GM19351 (cell line): ENCODE results near the gene PTPN12.
"Not testable (repeated sequence)": the region's sequence is repeated elsewhere in the genome, so short reads cannot be mapped to it uniquely, and the experiment has no call there.

Experiments
- ATAC-seq: cut with Tn5 transposase; IDR thresholded peaks from one replicate; pipeline ENCODE4 v1.9.1; 2021; ENCODE audit warnings: mild to moderate bottlenecking, moderate library complexity; ENCODE audit not compliant: unreplicated experiment

PTPN12 gene

GRCh38 chr7:77537778-77538280, 734 bp downstream of the PTPN12 start:
- no peak for ATAC-seq

DNA sequence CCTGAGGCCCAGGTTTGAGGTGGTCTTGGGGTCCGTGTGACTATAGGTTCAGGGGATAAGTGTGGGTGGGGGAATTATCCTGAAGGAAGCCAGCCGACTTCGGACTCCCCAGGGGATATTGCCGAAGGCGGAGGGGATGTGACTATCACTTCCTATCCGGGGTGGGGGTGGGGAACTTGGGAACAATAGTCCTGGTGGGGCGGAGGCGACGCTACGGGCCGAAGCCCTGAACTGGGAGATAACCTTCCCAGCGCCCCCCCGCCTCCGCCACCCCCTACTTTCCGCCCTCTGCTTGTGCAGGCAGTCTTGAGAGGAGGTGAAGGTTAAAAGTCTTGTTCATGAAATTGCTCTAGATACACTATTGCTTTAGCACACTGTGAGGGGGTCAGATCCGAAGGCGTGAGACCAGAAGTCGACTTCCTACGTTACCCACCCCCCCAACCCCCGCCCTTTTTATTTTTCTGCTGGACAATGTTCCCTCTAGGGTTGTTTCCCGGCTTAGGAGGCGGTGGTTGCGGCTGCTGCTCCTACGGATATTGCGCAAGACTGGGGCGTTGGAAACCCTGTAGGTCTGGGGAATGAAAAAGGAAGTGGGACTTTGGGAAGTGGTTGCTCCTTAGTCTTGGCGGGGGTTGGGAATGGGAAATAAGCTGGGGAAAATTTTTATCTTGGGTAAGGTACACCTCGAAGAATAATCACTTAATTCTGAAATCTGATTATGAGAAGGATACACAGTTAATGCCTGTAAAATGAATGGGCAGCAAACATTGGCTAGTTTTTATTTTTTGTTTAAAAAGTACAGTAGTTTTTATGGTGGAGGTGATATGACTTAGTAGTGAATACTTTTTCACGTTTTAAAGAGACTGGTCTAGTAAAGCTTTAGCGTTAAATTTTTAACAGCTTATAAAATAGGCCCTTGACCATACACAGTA, 1.5 kb downstream of the PTPN12 start:
- ATAC-seq, result no peak

DNA sequence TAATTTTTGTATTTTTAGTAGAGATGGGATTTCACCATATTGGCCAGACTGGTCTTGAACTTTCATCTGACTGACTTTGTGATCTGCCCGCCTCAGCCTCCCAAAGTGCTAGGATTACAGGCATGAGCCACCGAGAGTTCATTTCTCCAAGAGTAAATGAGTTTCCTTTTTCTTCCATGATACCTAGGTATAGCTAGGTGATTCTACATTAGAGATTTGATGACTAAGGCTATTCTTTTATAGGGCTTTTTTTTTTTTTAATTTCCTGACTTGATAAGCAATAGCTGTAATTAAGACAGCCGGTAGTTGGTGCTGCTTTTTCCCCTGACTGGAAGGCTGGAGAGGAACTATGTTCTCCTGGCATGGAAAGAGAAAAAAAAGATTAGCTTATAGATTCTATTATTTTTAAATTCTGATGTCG, 3.3 kb downstream of the PTPN12 start:
- no peak for ATAC-seq

DNA sequence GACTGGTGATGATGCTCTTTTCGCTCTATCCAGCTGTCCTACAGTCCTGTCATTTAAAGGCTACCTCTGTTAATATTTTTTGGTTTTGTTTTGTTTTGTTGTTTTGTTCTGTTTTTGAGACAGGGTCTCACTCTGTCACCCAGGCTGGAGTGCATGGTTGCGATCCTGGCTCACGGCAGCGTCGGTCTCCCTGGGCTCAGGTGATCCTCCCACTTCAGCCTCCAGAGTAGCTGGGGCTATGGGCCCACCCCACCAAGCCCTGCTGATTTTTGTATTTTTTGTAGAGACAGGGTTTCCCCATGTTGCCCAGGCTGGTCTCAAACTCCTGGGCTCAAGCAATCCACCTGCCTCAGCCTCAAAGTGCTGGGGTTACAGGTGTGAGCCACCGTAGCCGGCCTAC, 3.9 kb downstream of the PTPN12 start:
- ATAC-seq, result not testable (repeated sequence)

DNA sequence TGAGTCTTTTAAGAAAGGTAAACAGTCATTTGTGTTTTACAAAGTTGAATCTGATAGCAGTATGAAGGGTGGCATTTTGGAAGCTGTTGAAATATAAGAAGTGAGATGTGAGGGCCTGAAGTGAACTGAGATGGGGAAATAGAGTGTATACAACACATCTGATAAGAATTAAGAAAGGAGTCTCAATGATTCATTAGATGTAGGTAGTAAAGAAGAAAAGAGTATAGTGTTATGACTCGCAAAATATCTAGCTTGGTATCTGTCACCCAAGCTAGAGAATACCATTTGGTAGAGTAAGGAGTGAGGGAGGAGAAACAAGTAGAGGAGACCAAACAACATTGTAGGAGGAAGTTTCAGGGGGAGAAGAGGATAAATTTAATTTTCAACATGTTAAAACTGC, 5.3 kb downstream of the PTPN12 start:
- ATAC-seq, result no peak

GRCh38 chr7:77542895-77543294, 5.8 kb downstream of the PTPN12 start:
- ATAC-seq, result no peak

DNA sequence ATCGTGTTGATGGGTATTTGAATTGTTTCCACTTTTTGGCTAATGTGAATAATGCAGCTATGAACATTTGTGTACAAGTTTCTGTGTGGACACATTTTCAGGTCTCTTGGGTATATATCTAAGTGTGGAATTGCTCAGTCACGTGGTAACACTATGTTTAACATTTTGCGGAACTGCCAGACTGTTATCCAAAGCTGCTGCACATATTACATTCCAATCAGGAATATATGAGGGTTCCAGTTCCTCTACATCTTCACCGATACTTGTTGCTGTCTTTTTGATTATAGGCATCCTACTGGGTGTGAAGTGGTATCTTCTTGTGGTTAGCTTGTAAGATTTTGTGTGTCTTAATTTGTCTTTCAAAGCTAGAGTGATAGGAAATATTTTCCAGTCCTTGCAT, 6.8 kb downstream of the PTPN12 start:
- peak; percentile 40 for ATAC-seq

DNA sequence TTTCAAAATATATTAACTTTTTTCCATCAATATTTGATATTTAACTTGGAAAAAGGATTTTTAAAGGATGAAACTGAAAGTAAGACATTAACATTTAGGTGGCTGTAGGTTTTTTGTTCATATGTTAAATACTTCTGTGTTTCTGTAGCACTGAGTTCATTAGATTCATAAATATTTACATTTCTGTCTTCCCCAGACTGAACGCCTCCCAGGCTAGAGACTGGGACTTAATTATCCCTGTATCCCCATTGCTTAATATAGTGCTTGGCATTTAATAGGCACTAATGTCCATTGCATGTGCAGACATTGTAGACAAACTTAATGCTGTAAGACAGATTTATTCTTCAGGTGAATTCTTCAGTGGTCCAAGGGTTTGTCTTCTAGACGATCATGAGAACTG, 7.4 kb downstream of the PTPN12 start:
- ATAC-seq, result no peak

DNA sequence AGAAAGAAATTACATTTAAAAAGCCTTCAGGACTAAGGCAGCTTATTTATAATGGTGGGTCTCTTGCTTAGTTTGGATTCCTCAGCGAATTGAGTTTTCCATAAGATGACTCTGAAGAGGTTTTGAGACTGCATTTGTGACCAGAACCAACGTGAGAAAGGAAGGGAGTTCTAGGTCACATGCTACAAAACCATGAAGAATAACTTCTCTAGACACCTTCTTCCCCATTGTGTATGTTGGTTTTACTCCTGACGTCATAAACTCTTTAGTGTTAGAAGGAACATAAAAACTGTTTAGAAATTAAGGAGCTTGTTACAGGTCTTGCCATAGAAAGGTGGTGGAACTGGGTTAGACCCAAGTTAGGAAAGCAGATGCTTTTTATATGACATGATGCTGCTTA, 11.1 kb downstream of the PTPN12 start:
- ATAC-seq, result no peak

DNA sequence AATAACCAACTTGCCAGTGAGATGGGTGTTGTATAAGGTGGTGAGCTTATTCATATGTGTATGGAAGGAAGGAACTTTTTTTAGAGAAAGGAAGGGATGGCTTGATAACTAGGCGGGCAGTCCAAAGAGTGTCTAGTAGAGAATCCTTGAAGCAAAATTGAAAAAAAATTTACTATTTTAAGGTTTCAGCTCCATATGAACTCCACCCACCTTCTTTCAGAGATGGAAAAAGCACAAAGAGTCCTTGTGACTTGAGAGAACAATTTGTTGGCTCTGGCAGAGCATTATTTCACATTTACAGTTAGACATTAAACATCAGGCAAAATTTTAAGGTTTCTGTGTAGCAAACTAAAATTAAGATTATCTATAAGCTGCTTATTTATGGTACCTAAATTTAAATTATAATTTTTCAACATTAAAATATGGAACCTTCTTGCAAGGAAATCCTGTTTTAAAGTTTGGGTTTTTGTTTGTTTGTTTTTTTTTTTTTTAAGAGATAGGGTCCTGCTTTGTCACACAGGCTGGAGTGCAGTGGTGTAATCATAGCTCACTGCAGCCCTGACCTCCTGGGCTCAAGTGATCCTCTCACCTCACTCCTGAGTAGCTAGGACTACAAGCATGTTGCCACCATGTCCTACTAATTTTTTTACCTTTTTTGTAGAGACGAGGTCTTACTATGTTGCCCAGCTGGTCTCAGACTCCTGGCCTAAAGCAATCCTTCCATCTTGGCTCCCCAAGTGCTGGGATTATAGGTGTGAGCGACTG, 12.2 kb downstream of the PTPN12 start:
- ATAC-seq, result no peak

GRCh38 chr7:77550586-77550985, 13.5 kb downstream of the PTPN12 start:
- no peak for ATAC-seq

- no peak for ATAC-seq
These were observed 16.0 kb downstream of the PTPN12 start for GRCh38 chr7:77553123-77553522.

GRCh38 chr7:77558284-77558967, 21.3 kb downstream of the PTPN12 start:
- ATAC-seq, result no peak

DNA sequence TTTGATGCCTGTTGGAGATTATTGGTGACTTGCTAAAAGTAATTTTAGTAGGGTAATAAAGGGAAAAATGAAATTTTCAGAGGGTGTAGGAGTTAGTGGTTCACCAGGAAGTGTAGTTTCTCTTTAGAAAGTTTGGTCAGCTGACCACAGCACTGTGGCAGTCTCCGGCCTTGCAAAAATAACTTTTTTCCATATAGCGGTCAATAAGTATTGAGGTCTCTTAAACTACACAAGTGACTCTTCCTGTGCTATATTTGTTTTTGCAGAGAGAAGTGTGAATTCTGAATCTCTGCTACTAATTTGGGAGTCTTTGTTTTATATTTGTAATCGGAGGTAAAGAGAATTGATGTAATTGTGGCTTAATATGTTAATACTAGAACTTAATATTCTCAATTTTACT, 24.3 kb downstream of the PTPN12 start:
- peak; percentile 92 for ATAC-seq

DNA sequence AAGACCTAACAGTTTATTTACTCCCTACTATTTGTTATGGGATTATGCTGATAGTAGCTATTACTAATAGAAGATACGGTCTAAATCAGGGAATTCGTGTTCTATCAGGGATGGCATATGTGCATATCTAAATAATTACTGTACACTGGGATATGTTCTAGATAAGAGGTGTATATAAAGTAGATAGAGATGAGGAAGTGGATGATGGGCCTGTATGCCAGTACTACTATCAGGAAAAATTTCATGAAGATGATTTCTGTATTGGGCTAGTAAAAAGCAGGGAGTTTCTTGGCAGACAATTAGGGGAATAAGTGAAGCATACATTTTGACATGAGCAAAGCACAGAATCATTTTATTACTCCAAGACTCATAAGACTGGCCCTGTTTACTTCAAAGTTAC, 26.2 kb downstream of the PTPN12 start:
- ATAC-seq, result no peak

- ATAC-seq, result no peak
These were observed 28.8 kb downstream of the PTPN12 start for GRCh38 chr7:77565917-77566316.

DNA sequence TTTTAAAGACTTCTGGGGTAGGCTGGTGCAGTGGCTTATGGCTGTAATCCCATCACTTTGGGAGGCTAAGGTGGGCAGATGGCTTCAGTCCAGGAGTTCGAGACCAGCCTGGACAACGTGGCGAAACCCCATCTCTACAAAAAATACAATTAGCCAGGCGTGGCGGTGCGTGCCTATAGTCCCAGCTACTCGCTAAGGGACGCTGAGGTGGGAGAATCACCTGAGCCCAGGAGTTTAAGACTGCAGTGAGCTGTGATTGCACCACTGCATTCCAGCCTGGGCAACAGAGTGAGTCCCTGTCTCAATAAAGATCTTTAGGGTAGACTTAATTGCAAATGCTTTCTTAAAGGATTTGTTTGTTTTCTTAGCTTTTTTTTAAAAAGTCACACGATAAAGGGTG, 29.3 kb downstream of the PTPN12 start:
- ATAC-seq, result no peak

DNA sequence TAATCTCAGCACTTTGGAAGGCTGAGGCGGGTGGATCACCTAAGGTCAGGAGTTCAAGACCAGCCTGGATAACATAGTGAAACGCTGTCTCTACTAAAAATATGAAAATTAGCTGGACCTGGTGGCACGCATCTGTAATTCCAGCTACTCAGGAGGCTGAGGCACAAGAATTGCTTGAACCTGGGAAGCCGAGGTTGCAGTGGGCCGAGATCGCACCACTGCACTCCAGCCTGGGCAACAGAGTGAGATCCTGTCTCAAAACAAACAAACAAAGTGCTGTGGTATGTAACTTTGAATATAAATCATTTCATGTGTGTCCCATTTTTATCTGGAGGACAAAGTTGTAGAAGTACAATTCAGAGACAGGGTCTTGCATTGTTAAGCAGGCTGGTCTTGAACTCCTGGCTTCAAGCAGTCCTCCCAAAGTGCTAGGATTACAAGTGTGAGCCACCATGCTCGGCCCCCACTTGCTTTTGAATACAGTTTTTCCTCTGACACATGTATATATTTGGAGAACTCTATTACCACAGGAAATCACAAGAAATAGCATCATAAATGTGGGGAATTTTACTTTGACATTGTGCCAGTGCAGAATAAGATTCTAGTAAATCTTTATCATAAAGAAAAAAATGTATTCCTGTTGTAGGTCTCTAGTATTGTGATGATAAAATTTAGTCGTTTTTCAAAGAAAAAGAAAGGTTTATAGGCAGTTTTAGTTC, 32.6 kb downstream of the PTPN12 start:
- no peak for ATAC-seq

- peak; percentile 55 for ATAC-seq
These were observed 33.4 kb downstream of the PTPN12 start for GRCh38 chr7:77570330-77571011.

DNA sequence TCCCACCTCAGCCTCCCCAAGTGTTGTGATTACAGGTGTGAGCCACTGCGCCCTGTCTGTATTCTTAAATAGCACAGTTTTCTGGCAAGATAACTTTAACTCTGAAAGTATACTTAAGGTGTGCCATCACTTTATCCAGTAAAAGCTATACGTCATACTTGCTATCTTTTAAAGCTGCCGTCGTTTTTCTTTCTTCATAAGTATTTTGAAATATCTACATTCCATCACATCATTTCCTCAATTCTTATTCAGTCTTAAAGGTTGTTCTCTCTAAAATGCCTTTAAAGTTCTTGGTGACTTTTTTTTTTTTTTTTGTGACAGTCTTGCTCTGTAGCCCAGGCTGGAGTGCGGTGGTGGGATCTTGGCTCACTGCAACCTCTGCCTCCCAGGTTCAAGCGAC, 34.7 kb downstream of the PTPN12 start:
- no peak for ATAC-seq
